HG03565 (cell line): Measurements from ENCODE around the gene GPALPP1.
"Not testable (repeated sequence)": the region's sequence is repeated elsewhere in the genome, so short reads cannot be mapped to it uniquely, and the experiment has no call there.

ENCODE experiments used
- ATAC-seq: cut with Tn5 transposase; IDR thresholded peaks from one replicate; pipeline ENCODE4 v1.9.1; 2021; ENCODE audit warnings: mild to moderate bottlenecking, moderate library complexity; ENCODE audit not compliant: unreplicated experiment

GPALPP1 gene

GRCh38 chr13:45004096-45004495, 14.8 kb downstream of the GPALPP1 start:
- no peak for ATAC-seq

- no peak for ATAC-seq
These were observed 17.9 kb downstream of the GPALPP1 start for GRCh38 chr13:45007225-45007624.

GRCh38 chr13:45007823-45008222, 18.5 kb downstream of the GPALPP1 start:
- ATAC-seq, result no peak

DNA sequence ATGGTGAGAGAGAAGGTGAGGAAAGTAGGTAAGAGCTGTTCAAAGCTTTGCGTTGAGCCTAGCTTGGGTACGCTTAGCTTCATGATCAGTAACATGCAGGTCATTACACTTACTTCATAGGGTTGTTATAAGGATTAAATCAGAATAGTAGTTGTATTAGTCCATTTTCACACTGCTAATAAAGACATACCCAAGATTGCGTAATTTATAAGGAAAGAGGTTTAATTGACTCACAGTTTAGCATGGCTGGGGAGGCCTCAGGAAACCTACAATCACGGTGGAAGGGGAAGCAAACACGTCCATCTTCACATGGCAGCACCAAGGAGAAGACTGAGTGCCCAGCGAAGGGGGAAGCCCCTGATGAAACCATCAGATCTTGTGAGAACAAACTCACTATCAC, 21.9 kb downstream of the GPALPP1 start:
- ATAC-seq, result no peak

- ATAC-seq, result no peak
These were observed 26.0 kb downstream of the GPALPP1 start for GRCh38 chr13:45015300-45015699.

- no peak for ATAC-seq
These were observed 27.6 kb downstream of the GPALPP1 start for GRCh38 chr13:45016792-45017425.

- ATAC-seq, result not testable (repeated sequence)
These were observed 30.6 kb downstream of the GPALPP1 start for GRCh38 chr13:45019981-45020380.

DNA sequence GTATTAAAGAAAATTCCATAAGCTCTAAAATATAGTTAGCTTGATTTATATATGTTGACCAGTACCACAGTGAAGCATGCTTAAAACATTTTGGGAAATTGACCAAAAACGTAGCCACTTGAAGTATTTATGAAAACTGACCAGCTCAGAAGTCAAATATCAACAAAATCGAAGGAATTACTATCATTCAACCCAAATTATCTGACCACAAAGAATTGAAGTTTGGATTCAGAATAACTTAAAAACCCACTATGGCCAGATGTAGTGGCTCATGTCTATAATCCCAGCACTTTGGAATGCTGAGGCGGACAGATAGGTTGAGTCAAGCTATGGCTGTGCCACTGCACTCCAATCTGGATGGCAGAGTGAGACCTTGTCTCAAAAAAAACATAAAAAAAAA, 31.9 kb downstream of the GPALPP1 start:
- ATAC-seq, result no peak

GRCh38 chr13:45024847-45025246, 35.5 kb downstream of the GPALPP1 start:
- no peak for ATAC-seq

DNA sequence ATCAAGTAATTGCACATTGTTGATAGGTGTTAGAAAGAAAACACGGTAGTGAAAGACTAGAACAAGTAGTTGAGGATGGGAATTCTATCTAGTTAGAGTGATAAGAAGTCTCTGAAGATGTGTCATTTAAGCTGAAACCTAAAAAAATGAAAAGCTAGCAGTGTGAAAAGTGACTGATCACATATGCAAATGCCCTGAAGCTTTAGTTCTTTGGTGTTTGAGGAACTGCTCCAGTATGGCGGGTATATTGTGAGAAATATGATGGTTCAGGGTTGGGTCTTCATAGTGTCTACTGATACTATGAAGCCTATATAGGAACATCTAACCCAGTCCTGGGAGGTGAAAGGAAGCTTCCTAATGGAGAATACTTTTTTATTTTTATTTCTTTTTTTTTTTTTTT, 45.0 kb downstream of the GPALPP1 start:
- no peak for ATAC-seq

DNA sequence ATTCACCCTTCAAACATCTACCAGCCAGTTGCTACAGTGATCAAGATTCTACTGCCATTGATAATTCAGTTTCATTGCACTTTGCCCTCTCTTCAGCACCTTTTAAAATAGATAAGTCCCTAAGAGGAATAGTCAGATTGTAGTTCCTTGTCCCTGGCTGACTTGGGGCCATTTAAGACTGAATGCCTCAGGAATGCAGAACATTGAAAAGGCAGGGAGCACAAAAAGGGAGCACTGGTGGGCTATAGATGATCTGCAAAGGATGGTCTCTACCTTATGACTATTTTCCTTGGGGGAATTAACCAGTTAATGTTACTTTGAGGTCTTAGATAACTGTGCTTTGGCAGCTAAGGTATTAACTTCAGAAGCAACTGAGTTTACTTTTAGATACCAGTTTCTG, 46.9 kb downstream of the GPALPP1 start:
- ATAC-seq, result no peak

- no peak for ATAC-seq
These were observed 50.8 kb downstream of the GPALPP1 start for GRCh38 chr13:45040173-45040572.

GRCh38 chr13:45040622-45041021, 51.3 kb downstream of the GPALPP1 start:
- ATAC-seq, result no peak

DNA sequence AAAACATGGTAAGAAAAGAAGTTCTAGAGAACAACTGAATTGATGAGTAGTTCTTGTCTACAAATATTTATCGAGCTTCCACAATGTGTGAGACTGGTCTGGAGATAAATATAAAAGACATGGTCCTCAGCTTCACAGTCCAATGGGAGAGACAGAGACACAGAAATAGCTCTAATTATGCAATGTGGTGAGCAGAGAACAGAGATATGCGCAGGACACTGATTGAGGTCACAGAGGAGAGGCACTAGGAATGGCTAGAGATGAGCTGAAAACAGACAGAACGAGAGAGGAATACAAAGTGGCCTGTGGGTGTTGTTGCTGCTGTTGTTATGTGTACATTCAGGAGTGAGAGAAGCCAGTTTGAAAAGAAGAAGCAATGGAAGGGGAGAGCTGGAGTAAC, 53.2 kb downstream of the GPALPP1 start:
- ATAC-seq, result no peak

GRCh38 chr13:45046445-45046844, 57.1 kb downstream of the GPALPP1 start:
- no peak for ATAC-seq

DNA sequence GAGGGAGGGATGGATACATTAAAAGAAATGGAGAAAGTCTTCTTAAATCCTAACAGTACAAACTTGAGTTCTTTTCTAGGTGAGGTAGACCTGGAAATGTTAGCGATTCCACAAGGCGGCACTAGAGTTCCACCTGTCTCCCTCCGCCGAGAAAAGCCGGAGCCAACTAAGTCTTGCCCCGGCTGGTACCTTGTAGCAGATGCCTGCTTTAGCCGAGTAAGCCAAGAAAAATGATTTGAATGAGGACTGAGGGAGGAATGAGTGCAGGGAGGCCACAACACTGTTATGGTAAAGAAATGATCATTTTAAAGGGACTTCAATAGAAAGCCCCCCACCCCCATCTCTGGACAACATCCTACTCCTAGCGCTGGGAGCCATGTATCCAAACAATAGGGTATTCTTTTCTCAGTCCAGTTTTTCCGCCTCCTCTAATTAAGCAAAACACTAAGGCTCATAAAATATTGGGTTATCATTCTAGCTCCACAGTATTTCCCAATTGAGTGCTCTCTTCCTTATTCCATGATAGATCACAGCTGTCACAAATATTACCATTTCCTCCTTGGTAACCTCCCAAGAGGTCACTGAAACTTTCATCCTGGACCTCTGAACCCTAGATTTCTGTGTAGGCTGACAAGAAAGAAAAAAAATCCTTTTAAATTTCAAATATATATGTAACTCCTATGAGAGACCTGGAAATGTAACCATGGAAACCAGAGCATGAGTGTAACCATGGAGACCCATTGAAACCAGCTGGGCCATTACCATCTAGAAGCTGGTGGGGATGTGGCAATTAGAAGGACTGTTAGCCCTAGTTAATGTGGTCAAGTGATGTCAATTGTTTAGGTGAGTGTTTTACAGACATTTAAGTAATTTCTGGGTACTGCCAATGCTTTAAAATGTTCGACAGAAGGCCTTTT, 58.3 kb downstream of the GPALPP1 start:
- no peak for ATAC-seq

DNA sequence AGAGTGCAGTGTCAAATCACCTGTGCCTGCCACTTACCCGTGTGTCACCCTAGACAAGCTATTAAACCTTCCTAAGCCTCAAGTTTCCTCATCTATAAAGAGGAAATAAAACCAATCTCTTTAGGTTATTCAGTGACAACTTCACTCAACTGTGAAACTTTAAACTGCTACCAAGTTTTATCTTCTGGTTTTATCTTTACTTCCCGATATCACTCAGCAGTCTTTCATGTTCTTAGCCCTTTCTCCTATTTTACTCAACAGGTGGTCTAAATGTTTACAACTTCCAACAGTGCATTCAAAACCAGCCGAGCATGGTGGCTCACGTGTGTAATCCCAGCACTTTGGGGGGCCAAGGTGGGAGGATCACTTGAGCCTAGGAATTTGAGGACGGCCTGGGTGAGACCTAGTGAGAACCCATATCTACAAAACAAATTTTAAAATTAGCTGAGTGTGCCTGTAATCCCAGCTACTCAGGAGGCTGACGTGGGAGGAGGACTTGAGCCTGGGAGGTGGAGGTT, 59.6 kb downstream of the GPALPP1 start:
- no peak for ATAC-seq

DNA sequence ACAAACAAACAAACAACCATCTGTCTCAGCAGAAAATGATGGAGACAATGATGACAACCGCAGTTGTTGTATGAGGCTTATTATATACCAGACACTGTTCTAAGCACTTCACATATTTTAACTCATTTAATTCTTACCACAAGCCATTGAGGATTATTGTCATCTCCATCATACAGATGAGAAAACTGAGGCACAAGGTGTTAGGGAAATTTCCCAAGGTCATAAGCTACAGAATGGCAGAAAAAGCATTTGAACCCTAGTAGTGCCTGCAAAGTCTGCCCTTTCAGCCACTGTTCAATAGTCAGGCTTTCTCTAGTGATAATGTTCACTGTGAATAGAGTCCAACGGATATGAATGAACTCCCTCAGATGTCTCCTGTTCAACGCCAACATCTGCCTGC, 60.1 kb downstream of the GPALPP1 start:
- ATAC-seq, result no peak

GRCh38 chr13:45051315-45051714, 62.0 kb downstream of the GPALPP1 start:
- no peak for ATAC-seq

- ATAC-seq, result peak; percentile 77
These were observed 66.0 kb downstream of the GPALPP1 start for GRCh38 chr13:45055198-45055901.

- no peak for ATAC-seq
These were observed 66.7 kb downstream of the GPALPP1 start for GRCh38 chr13:45055902-45056648.
